SH-SY5Y (cell line): ENCODE measurements around the gene APOBEC3B.

Source experiments
- GATA2 ChIP-seq: IDR thresholded peaks from 2 replicates; pipeline ENCODE4 v1.6.1; 2011; ENCODE audit warnings: mild to moderate bottlenecking, low read depth, low read length
- GATA3 ChIP-seq: IDR thresholded peaks from 2 replicates; pipeline ENCODE4 v1.6.1; 2011; ENCODE audit warnings: low read depth, mild to moderate bottlenecking, low read length, moderate library complexity

GRCh38 chr22:38937541-38937940 lies 44.6 kb upstream of the APOBEC3B start:
- no peak for TF ChIP-seq GATA3
- TF ChIP-seq GATA2, result no peak
